Activated CD4-positive, alpha-beta T cell treated with anti-CD3 and anti-CD28 coated beads, Interleukin-2, amount 50 U/mL, for 48 hours (primary cell): ENCODE data around the gene PET100.
A peak's percentile ranks its signal among the peaks of the same experiment; 100 is the strongest.

Source experiments
- DNase-seq, 2 experiments: peaks; one replicate each; pipeline ENCODE4 v3.0.0-alpha.2; 2020

PET100 gene

GRCh38 chr19:7680606-7681339 lies 51.2 kb downstream of the PET100 start, which contains the start of gene TRAPPC5:
Gene TRAPPC5, plus strand, starts transcription at chr19:7680833. Its CDS starts 1,421 bp downstream, at chr19:7682254.
- DNase-seq, result peak; percentile 82 to 84
